H1 (cell line): Measurements from ENCODE around the gene CDX2. TPM values are rescaled to one million over a fixed set of nuclear protein-coding genes. Genes with fewer than 3 reads are reported as not detected.

ENCODE experiments used
- CTCF ChIA-PET: fragments of 300-600 bp; sonication (Branson Sonifier 250); formaldehyde crosslinking; loops from one replicate; lab custom pipeline; 2021; ENCODE audit not compliant: partially characterized antibody; lab: Charles Lee
- POLR2A ChIA-PET: fragments of 300-600 bp; sonication (Branson Sonifier 250); formaldehyde crosslinking; loops from one replicate; lab custom pipeline; 2021; ENCODE audit warnings: inconsistent platforms; ENCODE audit not compliant: partially characterized antibody; lab: Charles Lee
- DNase-seq, 2 experiments: peaks; one replicate each; pipeline versions ENCODE4 v3.0.0 to v3.0.0-alpha.2; 2010 to 2022; ENCODE audit warnings: low spot score in 2 of 2, low read depth in 1 of 2, mixed read lengths in 1 of 2
- FAIRE-seq: peaks from 2 replicates; lab custom pipeline; 2011; peaks lifted over from hg19 to GRCh38; lab: Jason Lieb, UNC
- H2AFZ ChIP-seq: 2 replicates; pipeline ENCODE4 v1.8.1; 2012; ENCODE audit warnings: low read length, inconsistent platforms
- H2AK5ac ChIP-seq: 2 replicates; pipeline ENCODE4 v1.6.1; 2013; ENCODE audit warnings: low read depth, low read length
- H2BK120ac ChIP-seq: replicated peaks from 2 replicates; pipeline ENCODE3; 2013; ENCODE audit warnings: low read depth, low read length, inconsistent platforms
- H2BK12ac ChIP-seq: 2 replicates; pipeline ENCODE4 v1.6.1; 2013; ENCODE audit warnings: low read depth, low read length
- H2BK15ac ChIP-seq: 2 replicates; pipeline ENCODE4 v1.6.1; 2013; ENCODE audit warnings: low read length
- H2BK20ac ChIP-seq: 2 replicates; pipeline ENCODE4 v1.6.1; 2013; ENCODE audit warnings: low read length
- H2BK5ac ChIP-seq: 2 replicates; pipeline ENCODE4 v1.6.1; 2013; ENCODE audit warnings: low read depth, low read length
- H3K14ac ChIP-seq: 2 replicates; pipeline ENCODE4 v1.6.1; 2013; ENCODE audit warnings: inconsistent platforms; ENCODE audit not compliant: insufficient read length
- H3K18ac ChIP-seq: 2 replicates; pipeline ENCODE4 v1.6.1; 2013; ENCODE audit warnings: low read length; ENCODE audit errors: extremely low read depth
- H3K23ac ChIP-seq: 2 replicates; pipeline ENCODE4 v1.6.1; 2013; ENCODE audit warnings: inconsistent platforms; ENCODE audit not compliant: insufficient read length
- H3K23me2 ChIP-seq: 2 replicates; pipeline ENCODE4 v1.6.1; 2013; ENCODE audit warnings: low read depth, low read length
- H3K27ac ChIP-seq: 2 replicates; pipeline ENCODE4 v1.6.1; 2011; ENCODE audit warnings: low read depth, low read length, inconsistent platforms
- H3K27me3 ChIP-seq, 4 experiments: replicated peaks in 1 of 4; 1 replicate in 1 of 4; 2 replicates in 3 of 4; pipeline versions ENCODE4 v1.6.1 to v1.8.1; 2011 to 2013; ENCODE audit warnings: low read length in 3 of 4, mild to moderate bottlenecking in 3 of 4, inconsistent platforms in 2 of 4, mixed read lengths in 2 of 4, moderate library complexity in 1 of 4; ENCODE audit not compliant: control insufficient read depth in 3 of 4, insufficient read depth in 3 of 4; ENCODE audit errors: extremely low read depth in 1 of 4
- H3K36me3 ChIP-seq, 4 experiments: 2 replicates each; pipeline versions ENCODE4 v1.6.1 to v1.8.1; 2011 to 2013; ENCODE audit warnings: mild to moderate bottlenecking in 4 of 4, low read length in 3 of 4, moderate library complexity in 2 of 4, control low read depth in 1 of 4, inconsistent platforms in 1 of 4; ENCODE audit not compliant: insufficient read depth in 4 of 4, control insufficient read depth in 2 of 4
- H3K4ac ChIP-seq: replicated peaks from 2 replicates; pipeline ENCODE3; 2013; ENCODE audit warnings: low read length, low read depth, mixed read lengths, inconsistent platforms; ENCODE audit not compliant: insufficient read length
- H3K4me1 ChIP-seq, 4 experiments: replicated peaks in 1 of 4; 1 replicate in 1 of 4; 2 replicates in 3 of 4; pipeline versions ENCODE4 v1.6.1 to v1.8.1; 2011 to 2013; ENCODE audit warnings: low read length in 3 of 4, inconsistent platforms in 2 of 4, mixed read lengths in 1 of 4; ENCODE audit not compliant: insufficient read depth in 4 of 4, control insufficient read depth in 3 of 4
- H3K4me2 ChIP-seq, 2 experiments: 2 replicates each; pipeline versions ENCODE4 v1.6.1 to v1.8.1; 2011 to 2013; ENCODE audit warnings: low read depth in 2 of 2, low read length in 2 of 2, control low read depth in 1 of 2, inconsistent platforms in 1 of 2, mild to moderate bottlenecking in 1 of 2; ENCODE audit not compliant: insufficient read depth in 1 of 2
- H3K4me3 ChIP-seq, 4 experiments: fragments of 200-600, 300-600 bp in 1 of 4; sonication (generic), shearing (Covaris generic), sonication (Bioruptor Twin) in 1 of 4; 2 replicates each; pipeline versions ENCODE4 v1.5.1 to v1.8.1; 2011 to 2016; ENCODE audit warnings: low read length in 4 of 4, low read depth in 3 of 4, control low read depth in 2 of 4, inconsistent platforms in 2 of 4, mild to moderate bottlenecking in 2 of 4, mixed read lengths in 1 of 4, moderate library complexity in 1 of 4; ENCODE audit not compliant: insufficient read depth in 2 of 4; ENCODE audit errors: extremely low read depth in 1 of 4
- H3K56ac ChIP-seq: replicated peaks from 2 replicates; pipeline ENCODE3; 2013; ENCODE audit warnings: low read depth, mild to moderate bottlenecking, mixed read lengths, low read length, inconsistent platforms; ENCODE audit not compliant: insufficient read length
- H3K79me1 ChIP-seq: 2 replicates; pipeline ENCODE4 v1.6.1; 2013; ENCODE audit warnings: low read depth, low read length, control low read depth
- H3K79me2 ChIP-seq, 2 experiments: 2 replicates each; pipeline versions ENCODE4 v1.6.1 to v1.8.1; 2012 to 2013; ENCODE audit warnings: low read length in 2 of 2, mild to moderate bottlenecking in 2 of 2, inconsistent platforms in 1 of 2; ENCODE audit not compliant: insufficient read depth in 2 of 2, control insufficient read depth in 1 of 2
- H3K9ac ChIP-seq, 4 experiments: replicated peaks in 1 of 4; 1 replicate in 1 of 4; 2 replicates in 3 of 4; pipeline versions ENCODE4 v1.6.1 to v1.8.1; 2011 to 2013; ENCODE audit warnings: low read depth in 3 of 4, low read length in 3 of 4, control low read depth in 2 of 4, mild to moderate bottlenecking in 2 of 4, moderate library complexity in 2 of 4, inconsistent platforms in 1 of 4; ENCODE audit errors: extremely low read depth in 1 of 4
- H3K9me3 ChIP-seq, 2 experiments: 2 replicates each; pipeline versions ENCODE4 v1.6.1 to v1.8.1; 2012 to 2013; ENCODE audit warnings: mild to moderate bottlenecking in 2 of 2, moderate library complexity in 2 of 2, control low read depth in 1 of 2, inconsistent platforms in 1 of 2, low read depth in 1 of 2, low read length in 1 of 2, mixed read lengths in 1 of 2; ENCODE audit not compliant: insufficient read depth in 2 of 2
- H4K20me1 ChIP-seq, 2 experiments: replicated peaks in 1 of 2; 2 replicates each; pipeline versions ENCODE3 to v1.8.1; 2011 to 2013; ENCODE audit warnings: inconsistent platforms in 2 of 2, low read length in 2 of 2, mild to moderate bottlenecking in 1 of 2; ENCODE audit not compliant: insufficient read depth in 2 of 2, control insufficient read depth in 1 of 2
- H4K5ac ChIP-seq: 2 replicates; pipeline ENCODE4 v1.6.1; 2013; ENCODE audit warnings: low read length, low read depth, mixed read lengths, inconsistent platforms; ENCODE audit not compliant: insufficient read length
- H4K8ac ChIP-seq: 2 replicates; pipeline ENCODE4 v1.8.0; 2013; ENCODE audit warnings: mild to moderate bottlenecking, moderate library complexity, low read length, inconsistent platforms; ENCODE audit not compliant: insufficient read depth; ENCODE audit errors: extremely low read depth
- H4K91ac ChIP-seq: replicated peaks from 2 replicates; pipeline ENCODE3; 2013; ENCODE audit warnings: low read length, mixed read lengths, inconsistent platforms; ENCODE audit not compliant: insufficient read length
- ASH2L ChIP-seq: fragments of 200-600, 300-600 bp; sonication (generic); IDR thresholded peaks from one replicate; pipeline ENCODE4 v1.7.1; 2017; ENCODE audit warnings: low read length
- CBX8 ChIP-seq: fragments of 300-800, 300-1000 bp; sonication (generic); IDR thresholded peaks from 2 replicates; pipeline ENCODE4 v1.7.1; 2016; ENCODE audit warnings: low read depth, low read length, borderline replicate concordance
- CTBP2 ChIP-seq: IDR thresholded peaks from 2 replicates; pipeline ENCODE4 v1.7.0; 2011; ENCODE audit warnings: borderline replicate concordance, mild to moderate bottlenecking, moderate library complexity, mixed read lengths, low read length; ENCODE audit not compliant: insufficient read depth, insufficient read length
- EZH2 ChIP-seq: fragments of 200-600 bp; sonication (generic); IDR thresholded peaks from 2 replicates; pipeline ENCODE4 v1.7.1; 2012; ENCODE audit warnings: low read depth, mild to moderate bottlenecking, moderate library complexity, low read length, inconsistent platforms; ENCODE audit not compliant: severe bottlenecking
- RFX5 ChIP-seq: IDR thresholded peaks from 2 replicates; pipeline ENCODE4 v1.6.1; 2011; ENCODE audit warnings: low read depth, low read length, improper control_type of control experiment, borderline replicate concordance
- RNF2 ChIP-seq: fragments of 200-900, 300-1000 bp; sonication (generic); IDR thresholded peaks from 2 replicates; pipeline ENCODE4 v1.7.1; 2016; ENCODE audit warnings: borderline replicate concordance, low read depth, mild to moderate bottlenecking, antibody characterized with exemption, low read length; ENCODE audit not compliant: poor library complexity, severe bottlenecking; ENCODE audit errors: missing control alignments
- SUZ12 ChIP-seq: fragments of 200-600 bp; sonication (generic); IDR thresholded peaks from 2 replicates; pipeline ENCODE4 v1.6.1; 2012; ENCODE audit warnings: mild to moderate bottlenecking, inconsistent platforms, low read length, moderate library complexity, mixed read lengths
- TCF12 ChIP-seq: IDR thresholded peaks from 2 replicates; pipeline ENCODE4 v1.6.1; 2011; ENCODE audit warnings: low read depth, mild to moderate bottlenecking, low read length
- WGBS, 2 experiments: shearing (Covaris generic) in 1 of 2; methylation state at CpG; one replicate each; pipeline versions ENCODE4 v1.1.6 to v1.1.7; 2013 to 2015; ENCODE audit warnings: low lambda C conversion rate in 2 of 2, mixed read lengths in 2 of 2, inconsistent platforms in 1 of 2, low coverage in 1 of 2, missing lambda C conversion rate in 1 of 2; ENCODE audit not compliant: insufficient replicate concordance in 2 of 2, insufficient coverage in 1 of 2, insufficient read length in 1 of 2; ENCODE audit errors: extremely low coverage in 1 of 2, missing lambda C conversion rate in 1 of 2; 5-methylcytosine and 5-hydroxymethylcytosine counted together
- polyA plus RNA-seq, 7 experiments: library from polyadenylated mRNA; depleted of rRNA in 3 of 7; stranded (reverse) in 5 of 7; unstranded in 2 of 7; fragments of >200 nt in 5 of 7; fragments of 200-250 nt in 2 of 7; gene quantifications; 1 replicate in 5 of 7; 2 replicates in 1 of 7; 4 replicates in 1 of 7; pipeline versions ENCODE4 v1.2.1 to v1.2.3, GENCODE V29; 2011 to 2013; ENCODE audit warnings: missing spikeins in 2 of 7, mixed read lengths in 2 of 7
- total RNA-seq: library from RNA; stranded (reverse); fragmentation: NEBNext Ultra II Directional; extraction: Animal tissue kit (Norgen Biotek cat#: 25700); gene quantifications from 2 replicates; pipeline ENCODE4 v1.2.1, GENCODE V29; 2021

The CDX2 gene
- total and polyA plus RNA-seq, 2 of the 8 experiments (the other 6 are each of a cell fraction or from before 2014, with no cell fraction given), result 0.09 TPM; not detected in 1

GRCh38 chr13:27926644-27927434 is 42.3 kb downstream of the CDX2 start:
- FAIRE-seq, result no peak
- no peak overlapping the region for H2AK5ac ChIP-seq
- no peak overlapping the region for H2BK15ac ChIP-seq
- no peak overlapping the region for H3K18ac ChIP-seq
- CTCF ChIA-PET, result interaction anchor here (0.6 to 3.9 kb wide), 10 partner anchors 11 to 1298 kb away, joined by 3 to 22 read pairs (median 4); no protein-coding TSS in a partner anchor
- H4K5ac ChIP-seq, result no peak overlapping the region
- H2BK5ac ChIP-seq, result no peak overlapping the region
- TF ChIP-seq EZH2 (peak; percentile 86), CTBP2 (peak; percentile 58), RFX5 (no peak), ASH2L (no peak), TCF12 (no peak), SUZ12 (peak; percentile 74; the same call in 1 of the 2 replicates), RNF2 (no peak), CBX8 (peak; percentile 16; the same call in 1 of the 2 replicates)
- peaks cover 0 to 10% (median 0%) of the 10 kb centered on the region in 4 experiments; a peak in 1 of 8 replicates for H3K36me3 ChIP-seq
- no peak overlapping the region for H4K91ac ChIP-seq
- H3K27me3 ChIP-seq, result peaks cover 97 to 100% (median 99%) of the 10 kb centered on the region in 4 experiments
- H3K4me2 ChIP-seq, result no peak overlapping the region; a peak in 1 of 4 replicates
- H4K8ac ChIP-seq, result no peak overlapping the region
- peak in 1 of 2 experiments; percentile 55 for DNase-seq
- H3K27ac ChIP-seq, result no peak overlapping the region
- peaks cover 0 to 18% (median 14%) of the 10 kb centered on the region in 4 experiments; a peak in 5 of 7 replicates for H3K4me1 ChIP-seq
- H3K4ac ChIP-seq, result no peak overlapping the region
- no peaks in the 10 kb centered on the region for H3K9me3 ChIP-seq
- no peak overlapping the region for H2BK120ac ChIP-seq
- no peak overlapping the region for H2BK20ac ChIP-seq
- H3K23me2 ChIP-seq, result no peaks in the 10 kb centered on the region
- WGBS, 2 experiments, result 11% methylated on average over 35 of the region's 35 CpGs; no CpG with 5 or more reads in 1 of the 2 experiments
- no peak overlapping the region for H3K9ac ChIP-seq
- POLR2A ChIA-PET, result interaction anchor here (0.7 kb wide), 1 partner anchor 136 kb away, joined by 3 read pairs; no protein-coding TSS in a partner anchor
- no peaks in the 10 kb centered on the region for H3K79me2 ChIP-seq
- no peak overlapping the region for H2AFZ ChIP-seq
- no peak overlapping the region for H2BK12ac ChIP-seq
- no peaks in the 10 kb centered on the region for H3K79me1 ChIP-seq
- H4K20me1 ChIP-seq, result peaks cover 30 to 51% of the 10 kb centered on the region in 2 experiments
- no peak overlapping the region for H3K56ac ChIP-seq
- H3K23ac ChIP-seq, result no peak overlapping the region
- no peak overlapping the region for H3K14ac ChIP-seq
- no peak overlapping the region for H3K4me3 ChIP-seq
